WTC11 (cell line): Measurements from ENCODE around the gene SLC9A9.

Source experiments
- SP1 ChIP-seq: sonication (generic); formaldehyde crosslinking; conservative IDR thresholded peaks from 2 replicates; pipeline ENCODE4 v1.8.1; 2022; ENCODE audit warnings: missing genetic modification reagents
- TF ChIP-seq, protein P1 (sequence below): fragments of 200-600 bp; IDR thresholded peaks from 2 replicates; pipeline ENCODE4 v1.8.0; 2022; ENCODE audit warnings: antibody characterized with exemption
- TF ChIP-seq, protein P2 (sequence below): sonication (generic); formaldehyde crosslinking; IDR thresholded peaks from 2 replicates; pipeline ENCODE4 v1.8.0; 2022; ENCODE audit warnings: mild to moderate bottlenecking, missing genetic modification reagents
- TF ChIP-seq, protein P3 (sequence below): sonication (generic); formaldehyde crosslinking; IDR thresholded peaks from 2 replicates; pipeline ENCODE4 v1.8.1; 2023; ENCODE audit warnings: mild to moderate bottlenecking, moderate library complexity, missing genetic modification reagents
- TF ChIP-seq, protein P4 (sequence below): sonication (generic); formaldehyde crosslinking; IDR thresholded peaks from 2 replicates; pipeline ENCODE4 v1.8.0; 2022; ENCODE audit warnings: mild to moderate bottlenecking, missing genetic modification reagents

DNA sequence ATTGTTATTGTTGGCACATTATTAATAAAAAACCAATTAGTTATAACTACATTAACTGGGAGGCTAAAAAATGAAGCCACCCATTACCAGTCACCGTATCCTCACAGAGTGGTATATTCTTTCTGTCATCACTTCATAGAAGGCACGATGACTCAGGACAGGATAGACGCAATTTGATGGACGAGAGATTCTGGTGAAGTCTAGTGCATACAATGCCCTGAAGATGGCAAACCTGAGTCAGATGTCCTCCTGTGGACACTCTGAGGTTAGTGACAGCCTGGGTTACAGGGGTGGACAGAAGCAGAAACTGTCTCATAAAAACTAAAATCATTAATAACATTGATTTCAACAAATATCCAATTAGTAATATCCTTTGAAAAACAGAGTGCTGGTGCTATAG is 150.3 kb downstream of the SLC9A9 start:
- TF ChIP-seq, protein P1, sequence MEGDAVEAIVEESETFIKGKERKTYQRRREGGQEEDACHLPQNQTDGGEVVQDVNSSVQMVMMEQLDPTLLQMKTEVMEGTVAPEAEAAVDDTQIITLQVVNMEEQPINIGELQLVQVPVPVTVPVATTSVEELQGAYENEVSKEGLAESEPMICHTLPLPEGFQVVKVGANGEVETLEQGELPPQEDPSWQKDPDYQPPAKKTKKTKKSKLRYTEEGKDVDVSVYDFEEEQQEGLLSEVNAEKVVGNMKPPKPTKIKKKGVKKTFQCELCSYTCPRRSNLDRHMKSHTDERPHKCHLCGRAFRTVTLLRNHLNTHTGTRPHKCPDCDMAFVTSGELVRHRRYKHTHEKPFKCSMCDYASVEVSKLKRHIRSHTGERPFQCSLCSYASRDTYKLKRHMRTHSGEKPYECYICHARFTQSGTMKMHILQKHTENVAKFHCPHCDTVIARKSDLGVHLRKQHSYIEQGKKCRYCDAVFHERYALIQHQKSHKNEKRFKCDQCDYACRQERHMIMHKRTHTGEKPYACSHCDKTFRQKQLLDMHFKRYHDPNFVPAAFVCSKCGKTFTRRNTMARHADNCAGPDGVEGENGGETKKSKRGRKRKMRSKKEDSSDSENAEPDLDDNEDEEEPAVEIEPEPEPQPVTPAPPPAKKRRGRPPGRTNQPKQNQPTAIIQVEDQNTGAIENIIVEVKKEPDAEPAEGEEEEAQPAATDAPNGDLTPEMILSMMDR = no peak
- TF ChIP-seq SP1 (CRISPR knock-in tag) = no peak
- TF ChIP-seq, protein P2, sequence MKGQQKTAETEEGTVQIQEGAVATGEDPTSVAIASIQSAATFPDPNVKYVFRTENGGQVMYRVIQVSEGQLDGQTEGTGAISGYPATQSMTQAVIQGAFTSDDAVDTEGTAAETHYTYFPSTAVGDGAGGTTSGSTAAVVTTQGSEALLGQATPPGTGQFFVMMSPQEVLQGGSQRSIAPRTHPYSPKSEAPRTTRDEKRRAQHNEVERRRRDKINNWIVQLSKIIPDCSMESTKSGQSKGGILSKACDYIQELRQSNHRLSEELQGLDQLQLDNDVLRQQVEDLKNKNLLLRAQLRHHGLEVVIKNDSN (CRISPR knock-in tag) = no peak
- TF ChIP-seq, protein P3, sequence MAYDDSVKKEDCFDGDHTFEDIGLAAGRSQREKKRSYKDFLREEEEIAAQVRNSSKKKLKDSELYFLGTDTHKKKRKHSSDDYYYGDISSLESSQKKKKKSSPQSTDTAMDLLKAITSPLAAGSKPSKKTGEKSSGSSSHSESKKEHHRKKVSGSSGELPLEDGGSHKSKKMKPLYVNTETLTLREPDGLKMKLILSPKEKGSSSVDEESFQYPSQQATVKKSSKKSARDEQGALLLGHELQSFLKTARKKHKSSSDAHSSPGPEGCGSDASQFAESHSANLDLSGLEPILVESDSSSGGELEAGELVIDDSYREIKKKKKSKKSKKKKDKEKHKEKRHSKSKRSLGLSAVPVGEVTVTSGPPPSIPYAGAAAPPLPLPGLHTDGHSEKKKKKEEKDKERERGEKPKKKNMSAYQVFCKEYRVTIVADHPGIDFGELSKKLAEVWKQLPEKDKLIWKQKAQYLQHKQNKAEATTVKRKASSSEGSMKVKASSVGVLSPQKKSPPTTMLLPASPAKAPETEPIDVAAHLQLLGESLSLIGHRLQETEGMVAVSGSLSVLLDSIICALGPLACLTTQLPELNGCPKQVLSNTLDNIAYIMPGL (CRISPR knock-in tag) = no peak
- TF ChIP-seq, protein P4, sequence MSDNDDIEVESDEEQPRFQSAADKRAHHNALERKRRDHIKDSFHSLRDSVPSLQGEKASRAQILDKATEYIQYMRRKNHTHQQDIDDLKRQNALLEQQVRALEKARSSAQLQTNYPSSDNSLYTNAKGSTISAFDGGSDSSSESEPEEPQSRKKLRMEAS (CRISPR knock-in tag) = no peak
